Astrocyte of the hippocampus (primary cell): ENCODE data around the gene GSC2.

ENCODE experiments used
- DNase-seq: peaks from one replicate; pipeline ENCODE4 v3.0.0; 2011; ENCODE audit warnings: low read depth, low spot score

The GSC2 gene

GRCh38 chr22:19149991-19150390 is at the start of gene GSC2:
Gene GSC2 (minus strand): TSS chr22:19150292. CDS start chr22:19150283, 9 bp downstream.
- DNase-seq: no peak

- no peak for DNase-seq
These were observed 49.4 kb upstream of the GSC2 start for GRCh38 chr22:19199479-19199878.

- no peak for DNase-seq
These were observed 48.1 kb upstream of the GSC2 start for GRCh38 chr22:19197997-19198865.

GRCh38 chr22:19196841-19197612 is 46.9 kb upstream of the GSC2 start:
- DNase-seq: no peak

- no peak for DNase-seq
These were observed 46.0 kb upstream of the GSC2 start for GRCh38 chr22:19195796-19196731.

- DNase-seq: no peak
These were observed 44.9 kb upstream of the GSC2 start for GRCh38 chr22:19194766-19195536.

GRCh38 chr22:19193879-19194278 is 43.8 kb upstream of the GSC2 start:
- no peak for DNase-seq

GRCh38 chr22:19187716-19188563 is 37.8 kb upstream of the GSC2 start:
- no peak for DNase-seq

- no peak for DNase-seq
These were observed 34.3 kb upstream of the GSC2 start for GRCh38 chr22:19184276-19184997.

GRCh38 chr22:19183216-19183615 is 33.1 kb upstream of the GSC2 start:
- no peak for DNase-seq

- no peak for DNase-seq
These were observed 32.5 kb upstream of the GSC2 start for GRCh38 chr22:19182472-19183157.

- DNase-seq: no peak
These were observed 31.8 kb upstream of the GSC2 start for GRCh38 chr22:19181786-19182471.

- no peak for DNase-seq
These were observed 30.8 kb upstream of the GSC2 start for GRCh38 chr22:19180740-19181410.

- no peak for DNase-seq
These were observed 30.1 kb upstream of the GSC2 start for GRCh38 chr22:19180234-19180633.

- peak; percentile 92 for DNase-seq
These were observed 29.5 kb upstream of the GSC2 start for GRCh38 chr22:19179497-19180048.

GRCh38 chr22:19178657-19179496 is 28.8 kb upstream of the GSC2 start, which contains the start of gene SLC25A1:
Gene SLC25A1 (minus strand): TSS chr22:19178736. CDS start chr22:19178673, 63 bp downstream.
- peak; percentile 96 for DNase-seq
